K562 (cell line): ENCODE data around the gene SMG6. TPM values are rescaled to one million over a fixed set of nuclear protein-coding genes. Genes with fewer than 3 reads are reported as not detected.

ENCODE experiments used
- ATAC-seq: fragments of 200-7000 bp; cut with Tn5 transposase; 3 replicates; pipeline ENCODE4 v1.9.1; 2020; ENCODE audit warnings: moderate library complexity
- BruUV-seq: library from RNA; stranded (reverse); fragments of 400-500 nt; replicated peaks from 2 replicates; lab custom pipeline; 2021; lab: Mats Ljungman, UMichigan
- CTCF ChIA-PET: fragments of 300-600 bp; formaldehyde crosslinking; extraction: SDS; loops from one replicate; lab custom pipeline; 2021; ENCODE audit warnings: low intra/inter-chr PET ratio; lab: Yijun Ruan, JAX
- POLR2A ChIA-PET: fragments of 300-600, 350-650 bp; sonication (Branson Sonifier 250); formaldehyde crosslinking; extraction: SDS; loops from one replicate; lab custom pipeline; 2021; ENCODE audit warnings: antibody characterized with exemption, inconsistent platforms; lab: Yijun Ruan, JAX
- DNase-seq, 4 experiments: peaks; one replicate each; pipeline versions ENCODE4 v3.0.0 to v3.0.0-alpha.2; 2011 to 2018; ENCODE audit warnings: low spot score in 3 of 4, mixed read lengths in 3 of 4; ENCODE audit errors: extremely low read depth in 1 of 4
- FAIRE-seq: peaks from 2 replicates; lab custom pipeline; 2011; peaks lifted over from hg19 to GRCh38; lab: Jason Lieb, UNC
- H2AFZ ChIP-seq: 2 replicates; pipeline ENCODE4 v1.6.0; 2011; ENCODE audit warnings: low read depth, low read length, control low read depth, inconsistent platforms
- H3K27ac ChIP-seq: fragments of 200-600 bp; 3 replicates; pipeline ENCODE4 v1.8.0; 2011; ENCODE audit warnings: low read depth, mild to moderate bottlenecking, control low read depth, inconsistent platforms, low read length, moderate library complexity, mixed read lengths; ENCODE audit errors: extremely low read depth
- H3K27me3 ChIP-seq, 2 experiments: fragments of 300-600 bp in 1 of 2; 2 replicates in 1 of 2; 3 replicates in 1 of 2; pipeline versions ENCODE4 v1.6.0 to v1.8.0; 2011; ENCODE audit warnings: inconsistent platforms in 2 of 2, low read length in 2 of 2, mild to moderate bottlenecking in 1 of 2, mixed read lengths in 1 of 2, moderate library complexity in 1 of 2; ENCODE audit not compliant: control insufficient read depth in 2 of 2, insufficient read depth in 2 of 2
- H3K36me3 ChIP-seq: fragments of 300-600 bp; 3 replicates; pipeline ENCODE4 v1.8.0; 2011; ENCODE audit warnings: mild to moderate bottlenecking, low read length, inconsistent platforms; ENCODE audit not compliant: control insufficient read depth, insufficient read depth
- H3K4me1 ChIP-seq, 2 experiments: fragments of 200-600 bp in 1 of 2; replicated peaks in 1 of 2; 2 replicates in 1 of 2; 3 replicates in 1 of 2; pipeline versions ENCODE4 v1.5.1 to v1.8.0; 2011; ENCODE audit warnings: inconsistent platforms in 2 of 2, low read length in 2 of 2, mild to moderate bottlenecking in 1 of 2, mixed read lengths in 1 of 2, moderate library complexity in 1 of 2; ENCODE audit not compliant: control insufficient read depth in 2 of 2, insufficient read depth in 2 of 2
- H3K4me2 ChIP-seq: 2 replicates; pipeline ENCODE4 v1.6.1; 2011; ENCODE audit warnings: low read length, control low read depth, inconsistent platforms, mixed read lengths; ENCODE audit not compliant: insufficient read depth
- H3K4me3 ChIP-seq: fragments of 200-600 bp; sonication (generic), shearing (Covaris generic); 2 replicates; pipeline ENCODE4 v1.5.1; 2016; ENCODE audit warnings: control low read depth, inconsistent platforms
- H3K79me2 ChIP-seq: fragments of 200-600 bp; 3 replicates; pipeline ENCODE4 v1.8.0; 2011; ENCODE audit warnings: low read length, inconsistent platforms; ENCODE audit not compliant: control insufficient read depth, insufficient read depth
- H3K9ac ChIP-seq, 2 experiments: 2 replicates each; pipeline versions ENCODE4 v1.6.0 to v1.6.1; 2011; ENCODE audit warnings: low read depth in 2 of 2, low read length in 2 of 2, control low read depth in 1 of 2, inconsistent platforms in 1 of 2, mild to moderate bottlenecking in 1 of 2, mixed read lengths in 1 of 2; ENCODE audit not compliant: insufficient read depth in 1 of 2
- H3K9me1 ChIP-seq: one replicate; pipeline ENCODE4 v1.6.0; 2011; ENCODE audit warnings: inconsistent platforms, mild to moderate bottlenecking, low read length, moderate library complexity; ENCODE audit not compliant: control insufficient read depth, insufficient read depth
- H3K9me3 ChIP-seq: replicated peaks from 2 replicates; pipeline ENCODE4 v1.5.1; 2011; ENCODE audit warnings: low read depth, low read length, inconsistent platforms; ENCODE audit not compliant: control insufficient read depth, insufficient read depth
- H4K20me1 ChIP-seq: replicated peaks from 2 replicates; pipeline ENCODE4 v1.6.1; 2011; ENCODE audit warnings: low read length, inconsistent platforms, mixed read lengths; ENCODE audit not compliant: control insufficient read depth, insufficient read depth
- CEBPZ ChIP-seq: fragments of 150-350 bp; IDR thresholded peaks from 2 replicates; pipeline ENCODE4 v1.6.1; 2014; ENCODE audit warnings: low read depth, mild to moderate bottlenecking, low read length, borderline replicate concordance
- LEF1 ChIP-seq: fragments of 450-650 bp; IDR thresholded peaks from 2 replicates; pipeline ENCODE4 v1.6.1; 2016; ENCODE audit warnings: mild to moderate bottlenecking
- NFXL1 ChIP-seq: fragments of 450-650 bp; formaldehyde crosslinking; IDR thresholded peaks from 2 replicates; pipeline ENCODE4 v1.4.0; 2021; ENCODE audit warnings: mild to moderate bottlenecking
- SMAD3 ChIP-seq: fragments of 450-650 bp; formaldehyde crosslinking; conservative IDR thresholded peaks from 2 replicates; pipeline ENCODE4 v1.4.0; 2020; ENCODE audit warnings: mild to moderate bottlenecking
- SRSF1 ChIP-seq: fragments of 200-400 bp; formaldehyde crosslinking; IDR thresholded peaks from 2 replicates; pipeline ENCODE4 v1.6.1; 2017; ENCODE audit warnings: mild to moderate bottlenecking, low read depth, low read length, moderate library complexity
- TSHZ1 ChIP-seq: fragments of 250-450 bp; sonication (Bioruptor Pico); IDR thresholded peaks from 2 replicates; pipeline ENCODE4 v1.4.0; 2020; ENCODE audit warnings: mild to moderate bottlenecking, moderate library complexity
- ZNF551 ChIP-seq: fragments of 250-450 bp; sonication (Bioruptor Pico); IDR thresholded peaks from 2 replicates; pipeline ENCODE4 v1.5.0; 2021; ENCODE audit warnings: mild to moderate bottlenecking, moderate library complexity
- ZNF785 ChIP-seq: fragments of 250-450 bp; sonication (Bioruptor Pico); IDR thresholded peaks from 2 replicates; pipeline ENCODE4 v1.4.0; 2020; ENCODE audit warnings: mild to moderate bottlenecking
- WGBS: fragments of 100-300 bp; shearing (Covaris generic); methylation state at CpG from one replicate; pipeline ENCODE4 v1.1.6; 2016; ENCODE audit warnings: low coverage, mixed read lengths; ENCODE audit not compliant: insufficient coverage; ENCODE audit errors: missing lambda C conversion rate; 5-methylcytosine and 5-hydroxymethylcytosine counted together
- in situ Hi-C: fragments of 300-500 bp; cut with MboI; formaldehyde crosslinking; loops from 4 replicates; pipeline ENCODE4 v1.15.0; 2018; ENCODE audit warnings: inconsistent platforms, mixed read lengths
- intact Hi-C: fragments of 100-400 bp; cut with micrococcal nuclease; formaldehyde crosslinking; loops from 2 replicates; pipeline ENCODE4 v1.14.2; 2022
- polyA plus RNA-seq, 8 experiments: library from polyadenylated mRNA; depleted of rRNA in 4 of 8; stranded (reverse) in 5 of 8; unstranded in 3 of 8; fragments of >200 nt; fragmentation: Nextera tagmentation in 2 of 8; fragmentation: Illumina TruSeq in 1 of 8; extraction: Ambion mirVana in 2 of 8; extraction: Trizol in 1 of 8; gene quantifications; 2 replicates each; pipeline versions ENCODE4 v1.2.1 to v1.2.3, GENCODE V29; 2011 to 2014; ENCODE audit warnings: inconsistent platforms in 1 of 8, missing spikeins in 1 of 8
- total RNA-seq, 7 experiments: library from RNA; depleted of rRNA in 6 of 7; stranded (reverse); fragments of >200 nt in 6 of 7; fragmentation: Illumina TruSeq in 2 of 7; extraction: Trizol in 2 of 7; gene quantifications; 2 replicates each; pipeline versions ENCODE4 v1.2.1 to v1.2.3, GENCODE V29; 2011 to 2021; ENCODE audit warnings: low replicate concordance in 1 of 7
- TF ChIP-seq, protein P1 (sequence below): IDR thresholded peaks from 2 replicates; pipeline ENCODE4 v1.6.1; 2011; ENCODE audit warnings: borderline replicate concordance, low read depth, mild to moderate bottlenecking, moderate library complexity, low read length; ENCODE audit not compliant: insufficient read depth, poor library complexity, severe bottlenecking

The SMG6 gene
- total and polyA plus RNA-seq, 9 of the 15 experiments (the other 6 are each of a cell fraction or from before 2014, with no cell fraction given), result 0.44 to 13.9 (median 6.0) TPM

DNA sequence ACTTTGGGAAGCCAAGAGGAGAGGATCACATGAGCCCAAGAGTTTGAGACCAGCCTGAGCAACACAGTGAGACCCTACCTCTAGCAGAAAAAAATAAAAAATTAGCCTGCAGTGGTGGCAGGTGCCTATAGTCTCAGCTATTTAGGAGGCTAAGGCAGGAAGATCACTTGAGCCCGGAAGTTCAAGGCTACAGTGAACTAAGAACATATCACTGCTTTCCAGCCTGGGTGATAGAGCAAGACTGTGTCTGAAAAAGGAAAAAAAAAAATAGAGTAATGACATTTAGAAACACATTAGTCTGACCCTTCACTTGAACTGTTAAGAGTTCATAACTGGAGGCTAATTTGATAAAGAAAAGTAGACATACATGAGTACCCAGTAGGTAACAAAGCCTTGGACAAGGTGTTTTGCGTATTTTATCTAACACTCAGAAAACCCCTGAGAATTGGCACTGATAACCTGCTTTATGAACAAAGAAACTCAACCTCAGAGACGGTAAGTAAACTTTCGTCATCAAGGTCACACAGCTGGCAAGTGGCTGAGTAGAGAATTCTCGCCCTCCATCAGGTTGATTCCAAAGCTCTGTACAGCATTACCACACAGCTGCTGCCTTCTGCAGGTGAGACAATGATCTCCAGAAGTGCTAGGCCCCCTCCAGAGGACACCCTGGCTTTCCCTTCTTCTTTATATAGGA lies 101.1 kb downstream of the SMG6 start:
- H3K9ac ChIP-seq, result no peak overlapping the region
- WGBS, result 80% methylated on average over 4 of the region's 5 CpGs
- no peak overlapping the region for H2AFZ ChIP-seq
- ATAC-seq, result no peak
- H3K27ac ChIP-seq, result no peak overlapping the region
- no peaks in the 10 kb centered on the region for H3K9me1 ChIP-seq
- no peaks in the 10 kb centered on the region for H4K20me1 ChIP-seq
- POLR2A ChIA-PET, result no interaction called here
- H3K4me3 ChIP-seq, result no peak overlapping the region
- no peak for FAIRE-seq
- H3K36me3 ChIP-seq, result no peaks in the 10 kb centered on the region
- CTCF ChIA-PET, result no interaction called here
- H3K4me1 ChIP-seq, result no peaks in the 10 kb centered on the region
- intact Hi-C loops (no loop called here), in situ Hi-C loops (no loop called here)
- no peaks in the 10 kb centered on the region for H3K27me3 ChIP-seq
- BruUV-seq, result no TSS peak
- no peaks in the 10 kb centered on the region for H3K79me2 ChIP-seq
- no peak for DNase-seq
- H3K4me2 ChIP-seq, result no peak overlapping the region
- H3K9me3 ChIP-seq, result no peaks in the 10 kb centered on the region
- TF ChIP-seq SMAD3 (CRISPR knock-in tag) (no peak), TSHZ1 (no peak), CEBPZ (no peak), LEF1 (no peak), NFXL1 (CRISPR knock-in tag) (no peak), ZNF551 (CRISPR knock-in tag) (no peak), ZNF785 (no peak), SRSF1 (no peak)
- TF ChIP-seq, protein P1, sequence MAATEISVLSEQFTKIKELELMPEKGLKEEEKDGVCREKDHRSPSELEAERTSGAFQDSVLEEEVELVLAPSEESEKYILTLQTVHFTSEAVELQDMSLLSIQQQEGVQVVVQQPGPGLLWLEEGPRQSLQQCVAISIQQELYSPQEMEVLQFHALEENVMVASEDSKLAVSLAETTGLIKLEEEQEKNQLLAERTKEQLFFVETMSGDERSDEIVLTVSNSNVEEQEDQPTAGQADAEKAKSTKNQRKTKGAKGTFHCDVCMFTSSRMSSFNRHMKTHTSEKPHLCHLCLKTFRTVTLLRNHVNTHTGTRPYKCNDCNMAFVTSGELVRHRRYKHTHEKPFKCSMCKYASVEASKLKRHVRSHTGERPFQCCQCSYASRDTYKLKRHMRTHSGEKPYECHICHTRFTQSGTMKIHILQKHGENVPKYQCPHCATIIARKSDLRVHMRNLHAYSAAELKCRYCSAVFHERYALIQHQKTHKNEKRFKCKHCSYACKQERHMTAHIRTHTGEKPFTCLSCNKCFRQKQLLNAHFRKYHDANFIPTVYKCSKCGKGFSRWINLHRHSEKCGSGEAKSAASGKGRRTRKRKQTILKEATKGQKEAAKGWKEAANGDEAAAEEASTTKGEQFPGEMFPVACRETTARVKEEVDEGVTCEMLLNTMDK, result no peak
